A549 (cell line): ENCODE data around the gene HORMAD1. TPM values are rescaled to one million over a fixed set of nuclear protein-coding genes. Genes with fewer than 3 reads are reported as not detected.

Source experiments
- ATAC-seq, 2 experiments: fragments of 200-7000 bp in 1 of 2; fragments of >200 bp in 1 of 2; cut with Nextera tagmentation in 1 of 2; cut with Tn5 transposase in 1 of 2; 3 replicates each; pipeline versions ENCODE4 v1.8.0 to v1.9.1; 2018 to 2020; ENCODE audit warnings: mild to moderate bottlenecking in 1 of 2, moderate library complexity in 1 of 2
- CTCF ChIA-PET: fragments of 300-600 bp; sonication (Branson Sonifier 250); formaldehyde crosslinking; extraction: SDS; loops from one replicate; lab custom pipeline; 2021; ENCODE audit warnings: antibody characterized with exemption, inconsistent platforms; lab: Yijun Ruan, JAX
- POLR2A ChIA-PET: fragments of 350-600 bp; formaldehyde crosslinking; extraction: SDS; loops from one replicate; lab custom pipeline; 2021; ENCODE audit warnings: antibody characterized with exemption, inconsistent platforms; lab: Yijun Ruan, JAX
- DNase-seq, 2 experiments: peaks; one replicate each; pipeline versions ENCODE4 v3.0.0 to v3.0.0-alpha.2; 2011 to 2016; ENCODE audit warnings: low read depth in 1 of 2, low spot score in 1 of 2
- FAIRE-seq: peaks from 2 replicates; lab custom pipeline; 2011; peaks lifted over from hg19 to GRCh38; lab: Jason Lieb, UNC
- H3K27ac ChIP-seq, 2 experiments: fragments of >200 bp; sonication (Bioruptor Twin); formaldehyde crosslinking; 3 replicates each; pipeline ENCODE4 v1.5.1; 2016 to 2017
- H3K4me1 ChIP-seq: fragments of >200 bp; sonication (Bioruptor Twin); formaldehyde crosslinking; 3 replicates; pipeline ENCODE4 v1.6.1; 2016
- H3K4me2 ChIP-seq: fragments of >200 bp; sonication (Bioruptor Twin); formaldehyde crosslinking; 3 replicates; pipeline ENCODE4 v1.6.1; 2016
- H3K4me3 ChIP-seq: fragments of >200 bp; sonication (Bioruptor Twin); formaldehyde crosslinking; 3 replicates; pipeline ENCODE4 v1.5.1; 2016
- H3K9me3 ChIP-seq: fragments of >200 bp; sonication (Bioruptor Twin); formaldehyde crosslinking; 3 replicates; pipeline ENCODE4 v1.6.1; 2016
- BHLHE40 ChIP-seq: IDR thresholded peaks from 2 replicates; pipeline ENCODE4 v1.6.1; 2012; ENCODE audit warnings: low read depth, low read length, inconsistent platforms
- CBX8 ChIP-seq: fragments of 200-600 bp; sonication (generic); IDR thresholded peaks from 2 replicates; pipeline ENCODE4 v1.6.1; 2016
- CEBPB ChIP-seq, 2 experiments: fragments of >200 bp in 1 of 2; sonication (Bioruptor Twin) in 1 of 2; formaldehyde crosslinking in 1 of 2; IDR thresholded peaks; 2 replicates each; pipeline ENCODE4 v1.6.1; 2012 to 2016
- CHD2 ChIP-seq: fragments of 150-350 bp; IDR thresholded peaks from 2 replicates; pipeline ENCODE4 v1.6.1; 2014; ENCODE audit warnings: low read length; ENCODE audit not compliant: partially characterized antibody
- HDAC2 ChIP-seq: fragments of 200-600 bp; sonication (generic); IDR thresholded peaks from 2 replicates; pipeline ENCODE4 v1.6.1; 2016
- HMGXB4 ChIP-seq: fragments of 250-450 bp; sonication (Bioruptor Pico); IDR thresholded peaks from 2 replicates; pipeline ENCODE4 v1.5.0; 2021; ENCODE audit warnings: mild to moderate bottlenecking, moderate library complexity, borderline replicate concordance
- JUNB ChIP-seq: fragments of >200 bp; sonication (Bioruptor Twin); formaldehyde crosslinking; IDR thresholded peaks from 2 replicates; pipeline ENCODE4 v1.6.1; 2016
- KDM1A ChIP-seq: fragments of 200-600 bp; sonication (generic); IDR thresholded peaks from 2 replicates; pipeline ENCODE4 v1.6.1; 2016; ENCODE audit warnings: low read depth, mild to moderate bottlenecking
- KDM5A ChIP-seq: fragments of 200-600 bp; sonication (generic); IDR thresholded peaks from 2 replicates; pipeline ENCODE4 v1.6.1; 2016; ENCODE audit warnings: antibody characterized with exemption, mild to moderate bottlenecking
- MAFK ChIP-seq: fragments of 450-650 bp; IDR thresholded peaks from 2 replicates; pipeline ENCODE4 v1.6.1; 2014; ENCODE audit not compliant: partially characterized antibody
- MAZ ChIP-seq: fragments of 150-350 bp; IDR thresholded peaks from 2 replicates; pipeline ENCODE4 v1.6.1; 2014; ENCODE audit warnings: antibody characterized with exemption, low read depth, low read length, borderline replicate concordance
- MYC ChIP-seq: IDR thresholded peaks from 2 replicates; pipeline ENCODE4 v1.6.1; 2012; ENCODE audit warnings: mild to moderate bottlenecking, inconsistent platforms, low read length, improper control_type of control experiment, borderline replicate concordance
- NR3C1 ChIP-seq: fragments of >200 bp; sonication (Bioruptor Twin); formaldehyde crosslinking; IDR thresholded peaks from 3 replicates; pipeline ENCODE4 v1.6.1; 2017
- RAD21 ChIP-seq, 2 experiments: fragments of >200 bp in 1 of 2; sonication (Bioruptor Twin) in 1 of 2; formaldehyde crosslinking in 1 of 2; IDR thresholded peaks in 1 of 2; conservative IDR thresholded peaks in 1 of 2; 2 replicates in 1 of 2; 3 replicates in 1 of 2; pipeline ENCODE4 v1.6.1; 2012 to 2018; ENCODE audit warnings: inconsistent platforms in 1 of 2
- RCOR1 ChIP-seq: fragments of 150-350 bp; IDR thresholded peaks from 2 replicates; pipeline ENCODE4 v1.6.1; 2014; ENCODE audit warnings: antibody characterized with exemption, low read length, low read depth
- SMC3 ChIP-seq: fragments of >200 bp; sonication (Bioruptor Twin); formaldehyde crosslinking; IDR thresholded peaks from 3 replicates; pipeline ENCODE4 v1.6.1; 2018; ENCODE audit warnings: inconsistent platforms
- SREBF2 ChIP-seq: fragments of 450-650 bp; IDR thresholded peaks from 2 replicates; pipeline ENCODE4 v1.6.1; 2014; ENCODE audit warnings: mild to moderate bottlenecking, moderate library complexity
- TFCP2L1 ChIP-seq: fragments of 250-450 bp; sonication (Bioruptor Pico); IDR thresholded peaks from 2 replicates; pipeline ENCODE4 v1.5.0; 2021; ENCODE audit warnings: mild to moderate bottlenecking
- ZFP36 ChIP-seq: fragments of 450-650 bp; IDR thresholded peaks from 2 replicates; pipeline ENCODE4 v1.6.1; 2014; ENCODE audit warnings: borderline replicate concordance; ENCODE audit not compliant: partially characterized antibody
- WGBS: methylation state at CpG from one replicate; pipeline ENCODE4 v1.1.6; 2017; ENCODE audit errors: missing lambda C conversion rate; 5-methylcytosine and 5-hydroxymethylcytosine counted together
- polyA plus RNA-seq, 4 experiments: library from polyadenylated mRNA; depleted of rRNA in 3 of 4; stranded (reverse); fragments of >200 nt; fragmentation: RNase III in 1 of 4; extraction: RNeasy Plus Mini Kit Qiagen cat#74134 plus additional on column Dnase treatment in 1 of 4; gene quantifications; 2 replicates in 3 of 4; 3 replicates in 1 of 4; pipeline ENCODE4 v1.2.3, GENCODE V29; 2011 to 2017
- TF ChIP-seq, protein P1 (sequence below): IDR thresholded peaks from 2 replicates; pipeline ENCODE4 v1.6.1; 2012
- TF ChIP-seq, protein P2 (sequence below): fragments of >200 bp; sonication (Bioruptor Twin); formaldehyde crosslinking; IDR thresholded peaks from 3 replicates; pipeline ENCODE4 v1.5.1; 2016

The HORMAD1 gene
- polyA plus RNA-seq, 2 of the 4 experiments (the other 2 are of a cell fraction), result 8.9 to 30.6 TPM

DNA sequence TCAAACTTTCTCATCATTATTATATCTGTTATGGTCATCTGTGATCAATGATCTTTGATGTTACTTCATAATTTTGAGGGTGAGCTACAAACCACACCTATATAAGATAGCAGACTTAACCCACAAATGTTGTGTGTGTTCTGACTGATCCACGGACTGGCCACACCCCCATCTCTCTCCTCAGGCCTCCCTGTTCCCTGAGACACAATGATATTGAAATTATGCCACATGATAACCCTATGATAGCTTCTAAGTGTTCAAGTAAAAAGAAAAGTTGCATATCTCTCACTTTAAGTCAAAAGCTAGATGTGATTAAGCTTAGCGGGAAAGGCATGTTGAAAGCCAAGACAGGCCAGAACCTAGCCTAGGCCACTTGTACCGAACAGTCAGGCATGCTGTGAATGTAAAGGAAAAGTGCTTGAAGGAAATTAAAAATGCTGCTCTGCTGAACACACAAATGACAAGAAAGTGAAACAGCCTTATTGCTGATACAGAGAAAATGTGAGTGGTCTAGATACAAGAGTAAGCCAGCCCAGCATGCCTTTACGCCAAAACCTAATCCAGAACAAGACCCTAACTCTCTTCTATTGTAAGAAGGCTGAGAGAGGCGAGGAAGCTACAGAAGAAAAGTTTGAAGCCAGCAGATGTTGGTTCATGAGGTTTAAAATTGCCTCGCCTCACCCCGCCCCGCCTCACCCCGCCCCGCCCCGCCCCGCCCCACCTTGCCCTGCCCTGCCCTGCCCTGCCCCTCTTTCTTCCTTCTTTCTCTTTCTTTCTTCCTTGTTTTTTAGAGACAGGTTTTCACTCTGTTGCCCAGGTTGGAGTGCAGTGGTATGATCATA is 28.4 kb upstream of the HORMAD1 start:
- Histone ChIP-seq H3K9me3 (no peaks in the 10 kb centered on the region), H3K4me1 (peaks cover 9% of the 10 kb centered on the region), H3K27ac (peak overlapping the region in 1 of 2 experiments; percentile 31; a peak in 1 of 6 replicates), H3K4me3 (no peak overlapping the region), H3K4me2 (peak overlapping the region; percentile 8; the same call in 1 of the 3 replicates)
- no peak for FAIRE-seq
- 82% methylated on average over 8 of the region's 12 CpGs for WGBS
- ChIA-PET CTCF (interaction anchor here (0.6 to 1.4 kb wide), 3 partner anchors 64 to 1402 kb away, joined by 3 to 6 read pairs (median 3); partner anchors contain the start of gene MINDY1), POLR2A (no interaction called here)
- no peak for DNase-seq
- TF ChIP-seq MAFK (peak; percentile 18), MYC (no peak)
- ATAC-seq, result no peak

GRCh38 chr1:150730130-150730721 is 9.5 kb upstream of the HORMAD1 start:
- FAIRE-seq (no peak), DNase-seq (no peak), ATAC-seq (peak; percentile 43 to 72; a peak in 5 of 6 replicates)
- peak overlapping the region; percentile 59 to 61 for H3K27ac ChIP-seq
- peak overlapping the region; percentile 28 for H3K4me3 ChIP-seq
- peak overlapping the region; percentile 73 for H3K4me2 ChIP-seq
- peaks cover 15% of the 10 kb centered on the region for H3K4me1 ChIP-seq
- ChIA-PET CTCF (interaction anchor here (0.6 to 1.4 kb wide), 4 partner anchors 13 to 192 kb away, joined by 3 to 4 read pairs (median 3); no protein-coding TSS in a partner anchor), POLR2A (interaction anchor here (0.6 to 0.9 kb wide), 3 partner anchors 63 to 215 kb away, joined by 4 to 7 read pairs (median 4); partner anchors contain the start of gene MCL1)
- no peaks in the 10 kb centered on the region for H3K9me3 ChIP-seq
- no peak for TF ChIP-seq MAZ
- TF ChIP-seq KDM1A, result no peak
- TF ChIP-seq KDM5A, result no peak
- TF ChIP-seq NR3C1, result no peak
- TF ChIP-seq, protein P1, sequence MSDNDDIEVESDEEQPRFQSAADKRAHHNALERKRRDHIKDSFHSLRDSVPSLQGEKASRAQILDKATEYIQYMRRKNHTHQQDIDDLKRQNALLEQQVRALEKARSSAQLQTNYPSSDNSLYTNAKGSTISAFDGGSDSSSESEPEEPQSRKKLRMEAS, result no peak
- no peak for TF ChIP-seq CBX8
- TF ChIP-seq ZFP36, result no peak
- no peak for TF ChIP-seq HMGXB4
- TF ChIP-seq SREBF2, result no peak
- no peak for TF ChIP-seq RAD21 (conservative IDR thresholded peaks at IDR 0.05 in 1 of 2, IDR thresholded peaks at IDR 0.05 in 1 of 2)
- TF ChIP-seq CHD2, result no peak
- TF ChIP-seq TFCP2L1, result no peak
- no peak for TF ChIP-seq HDAC2
- TF ChIP-seq, protein P2, sequence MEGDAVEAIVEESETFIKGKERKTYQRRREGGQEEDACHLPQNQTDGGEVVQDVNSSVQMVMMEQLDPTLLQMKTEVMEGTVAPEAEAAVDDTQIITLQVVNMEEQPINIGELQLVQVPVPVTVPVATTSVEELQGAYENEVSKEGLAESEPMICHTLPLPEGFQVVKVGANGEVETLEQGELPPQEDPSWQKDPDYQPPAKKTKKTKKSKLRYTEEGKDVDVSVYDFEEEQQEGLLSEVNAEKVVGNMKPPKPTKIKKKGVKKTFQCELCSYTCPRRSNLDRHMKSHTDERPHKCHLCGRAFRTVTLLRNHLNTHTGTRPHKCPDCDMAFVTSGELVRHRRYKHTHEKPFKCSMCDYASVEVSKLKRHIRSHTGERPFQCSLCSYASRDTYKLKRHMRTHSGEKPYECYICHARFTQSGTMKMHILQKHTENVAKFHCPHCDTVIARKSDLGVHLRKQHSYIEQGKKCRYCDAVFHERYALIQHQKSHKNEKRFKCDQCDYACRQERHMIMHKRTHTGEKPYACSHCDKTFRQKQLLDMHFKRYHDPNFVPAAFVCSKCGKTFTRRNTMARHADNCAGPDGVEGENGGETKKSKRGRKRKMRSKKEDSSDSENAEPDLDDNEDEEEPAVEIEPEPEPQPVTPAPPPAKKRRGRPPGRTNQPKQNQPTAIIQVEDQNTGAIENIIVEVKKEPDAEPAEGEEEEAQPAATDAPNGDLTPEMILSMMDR, result no peak
- no peak for TF ChIP-seq RCOR1
- no peak for TF ChIP-seq SMC3
- no peak for TF ChIP-seq JUNB
- no peak for TF ChIP-seq CEBPB (IDR thresholded peaks at IDR 0.05)
- TF ChIP-seq BHLHE40, result no peak
- TF ChIP-seq MYC, result no peak
- 32% methylated on average over 3 of the region's 3 CpGs for WGBS
